SJCRH30 (cell line): ENCODE measurements around the gene MEGF9. TPM values are rescaled to one million over a fixed set of nuclear protein-coding genes. Genes with fewer than 3 reads are reported as not detected.
"Not testable (repeated sequence)": the region's sequence is repeated elsewhere in the genome, so short reads cannot be mapped to it uniquely, and the experiment has no call there.

Source experiments
- DNase-seq, 2 experiments: peaks; one replicate each; pipeline ENCODE4 v3.0.0-alpha.2; 2015 to 2020
- H3K27ac ChIP-seq: fragments of 250-450 bp; sonication (Bioruptor Pico); 2 replicates; pipeline ENCODE4 v1.5.1; 2020; ENCODE audit warnings: mild to moderate bottlenecking, moderate library complexity
- H3K27me3 ChIP-seq: fragments of 250-450 bp; sonication (Bioruptor Pico); 2 replicates; pipeline ENCODE4 v1.5.1; 2020; ENCODE audit warnings: mild to moderate bottlenecking, moderate library complexity
- H3K36me3 ChIP-seq: fragments of 250-450 bp; sonication (Bioruptor Pico); 2 replicates; pipeline ENCODE4 v1.5.1; 2020; ENCODE audit warnings: mild to moderate bottlenecking, moderate library complexity
- H3K4me1 ChIP-seq: fragments of 250-450 bp; sonication (Bioruptor Pico); 2 replicates; pipeline ENCODE4 v1.5.1; 2020; ENCODE audit warnings: mild to moderate bottlenecking, moderate library complexity
- H3K4me3 ChIP-seq: fragments of 250-450 bp; sonication (Bioruptor Pico); 2 replicates; pipeline ENCODE4 v1.5.1; 2020; ENCODE audit warnings: mild to moderate bottlenecking, moderate library complexity
- H3K9me3 ChIP-seq: fragments of 250-450 bp; sonication (Bioruptor Pico); replicated peaks from 2 replicates; pipeline ENCODE4 v1.5.1; 2020; ENCODE audit warnings: mild to moderate bottlenecking, moderate library complexity
- total RNA-seq: library from RNA; depleted of rRNA; stranded (reverse); fragments of >200 nt; shearing (Covaris generic); gene quantifications from 2 replicates; pipeline ENCODE4 v1.2.3, GENCODE V29; 2014; rRNA removed

MEGF9 gene
- total RNA-seq, 1 experiment from 2014 or later: 12.8 TPM

- H3K27ac ChIP-seq: no peak overlapping the region
- no peaks in the 10 kb centered on the region for H3K27me3 ChIP-seq
- peaks cover 64% of the 10 kb centered on the region for H3K36me3 ChIP-seq
- peaks cover under 1% of the 10 kb centered on the region; the same call in 1 of the 2 replicates for H3K9me3 ChIP-seq
- no peaks in the 10 kb centered on the region for H3K4me1 ChIP-seq
- no peak overlapping the region for H3K4me3 ChIP-seq
- no peak for DNase-seq
Observed at GRCh38 chr9:120558454-120558853, 155.8 kb downstream of the MEGF9 start.

GRCh38 chr9:120557205-120557604 is 157.1 kb downstream of the MEGF9 start:
- DNase-seq: no peak
- H3K27me3 ChIP-seq: no peaks in the 10 kb centered on the region
- H3K9me3 ChIP-seq: peaks cover 7% of the 10 kb centered on the region
- no peak overlapping the region for H3K27ac ChIP-seq
- H3K4me3 ChIP-seq: no peak overlapping the region
- peaks cover 70% of the 10 kb centered on the region for H3K36me3 ChIP-seq
- no peaks in the 10 kb centered on the region for H3K4me1 ChIP-seq

- no peak overlapping the region for H3K27ac ChIP-seq
- no peak for DNase-seq
- H3K36me3 ChIP-seq: peaks cover 66% of the 10 kb centered on the region
- H3K4me1 ChIP-seq: no peaks in the 10 kb centered on the region
- H3K4me3 ChIP-seq: no peak overlapping the region
- no peaks in the 10 kb centered on the region for H3K27me3 ChIP-seq
- peaks cover 7% of the 10 kb centered on the region for H3K9me3 ChIP-seq
Observed at GRCh38 chr9:120556775-120557174, 157.5 kb downstream of the MEGF9 start.

- Histone ChIP-seq H3K9me3 (peaks cover 7% of the 10 kb centered on the region), H3K27ac (no peak overlapping the region), H3K36me3 (peaks cover 61% of the 10 kb centered on the region), H3K4me1 (no peaks in the 10 kb centered on the region), H3K4me3 (no peak overlapping the region), H3K27me3 (no peaks in the 10 kb centered on the region)
- DNase-seq: no peak
Observed at GRCh38 chr9:120555839-120556238, 158.4 kb downstream of the MEGF9 start.

- H3K27ac ChIP-seq, DNase-seq, H3K27me3 ChIP-seq, H3K9me3 ChIP-seq, H3K4me1 ChIP-seq, H3K4me3 ChIP-seq: not testable (repeated sequence)
- peaks cover 77% of the 10 kb centered on the region for H3K36me3 ChIP-seq
Observed at GRCh38 chr9:120552210-120552704, 162.0 kb downstream of the MEGF9 start.

Other genes starting within 250 kb of the MEGF9 start
- gene CDK5RAP2, start 134.3 kb downstream of the MEGF9 start, total RNA-seq: 65.7 and 75.9 TPM in 2 replicates
- 34.5 and 43.6 TPM in 2 replicates for gene FBXW2, start 78.9 kb upstream of the MEGF9 start, total RNA-seq
- 49.0 and 54.1 TPM in 2 replicates for gene PSMD5, start 128.5 kb upstream of the MEGF9 start, total RNA-seq
- gene PHF19, start 162.7 kb upstream of the MEGF9 start, total RNA-seq: 20.2 and 24.1 TPM in 2 replicates
- gene TRAF1, start 212.3 kb upstream of the MEGF9 start, total RNA-seq: 0.25 and 0.26 TPM in 2 replicates